Tibial artery (tissue), 4 donors: ENCODE measurements around the gene TTLL5.

Experiments
- DNase-seq, 2 donors: peaks; one replicate each; pipeline ENCODE4 v3.0.0-alpha.2; 2019
- H3K27ac ChIP-seq, 2 donors: fragments of 200-600 bp; sonication (generic) in 1 of 2; 1 replicate in 1 of 2; 2 replicates in 1 of 2; pipeline ENCODE4 v1.5.1; 2018 to 2019; ENCODE audit warnings: mild to moderate bottlenecking in 1 of 2
- H3K27me3 ChIP-seq, 2 donors: fragments of 200-600 bp; sonication (generic) in 1 of 2; one replicate each; pipeline versions ENCODE4 v1.5.1 to v1.6.0; 2016 to 2019
- H3K36me3 ChIP-seq, 3 donors: fragments of 200-600 bp; sonication (generic) in 2 of 3; one replicate each; pipeline ENCODE4 v1.5.1; 2016 to 2019; ENCODE audit warnings: mild to moderate bottlenecking in 2 of 3
- H3K4me1 ChIP-seq, 4 donors: fragments of 200-600 bp; sonication (generic) in 2 of 4; 1 replicate in 3 of 4; 2 replicates in 1 of 4; pipeline ENCODE4 v1.5.1; 2016 to 2019
- H3K4me3 ChIP-seq, 2 donors: fragments of 200-600 bp; sonication (generic) in 1 of 2; 1 replicate in 1 of 2; 2 replicates in 1 of 2; pipeline ENCODE4 v1.5.1; 2018 to 2019; ENCODE audit warnings: mild to moderate bottlenecking in 2 of 2
- H3K9me3 ChIP-seq, 3 donors: fragments of 200-600 bp; sonication (generic) in 1 of 3; one replicate each; pipeline ENCODE4 v1.5.1; 2016 to 2019
- CTCF ChIP-seq, 2 experiments: fragments of 200-600 bp in 1 of 2; fragments of 450-650 bp in 1 of 2; IDR thresholded peaks; one replicate each; pipeline ENCODE4 v1.5.1; 2017 to 2019; ENCODE audit warnings: antibody characterized with exemption in 2 of 2, mild to moderate bottlenecking in 1 of 2, moderate library complexity in 1 of 2
- intact Hi-C: fragments of 100-400 bp; cut with DNase I; formaldehyde crosslinking; loops from one replicate; pipeline ENCODE4 v1.15.0; 2023; ENCODE audit warnings: low total_unique reads

TTLL5 gene

GRCh38 chr14:75823334-75823733 lies 162.3 kb downstream of the TTLL5 start:
- TF ChIP-seq CTCF (IDR thresholded peaks at IDR 0.05) = no peak
- DNase-seq = no peak
- Histone ChIP-seq H3K4me1 (peaks cover 0 to 47% (median 16%) of the 10 kb centered on the region in 4 donors), H3K27ac (peak overlapping the region; percentile 46 to 76), H3K9me3 (no peaks in the 10 kb centered on the region), H3K4me3 (no peak overlapping the region), H3K27me3 (no peaks in the 10 kb centered on the region), H3K36me3 (peaks cover 0 to 21% (median 0%) of the 10 kb centered on the region in 3 donors)
- intact Hi-C loops = no loop called here

- H3K27ac ChIP-seq = peak overlapping the region; percentile 46 to 76
- no peak overlapping the region for H3K4me3 ChIP-seq
Measured at GRCh38 chr14:75824318-75824717, 163.3 kb downstream of the TTLL5 start.

GRCh38 chr14:75825147-75825592 lies 164.1 kb downstream of the TTLL5 start:
- peak overlapping the region; percentile 61 to 76 for H3K27ac ChIP-seq
- DNase-seq = no peak
- H3K4me1 ChIP-seq = peaks cover 0 to 47% (median 16%) of the 10 kb centered on the region in 4 donors

More at GRCh38 chr14:75824318-75824717, 163.3 kb downstream of the TTLL5 start:
- peaks cover 0 to 47% (median 16%) of the 10 kb centered on the region in 4 donors for H3K4me1 ChIP-seq
- no peak for TF ChIP-seq CTCF (IDR thresholded peaks at IDR 0.05)
- no peaks in the 10 kb centered on the region for H3K27me3 ChIP-seq
- H3K36me3 ChIP-seq = peaks cover 0 to 21% (median 0%) of the 10 kb centered on the region in 3 donors
- no peaks in the 10 kb centered on the region for H3K9me3 ChIP-seq
- DNase-seq = no peak
- intact Hi-C loops = no loop called here

GRCh38 chr14:75826599-75826998 lies 165.6 kb downstream of the TTLL5 start:
- H3K27ac ChIP-seq = peak overlapping the region; percentile 61 to 76
- intact Hi-C loops = no loop called here
- peaks cover 0 to 47% (median 16%) of the 10 kb centered on the region in 4 donors for H3K4me1 ChIP-seq
- no peaks in the 10 kb centered on the region for H3K27me3 ChIP-seq
- no peak for TF ChIP-seq CTCF (IDR thresholded peaks at IDR 0.05)
- H3K9me3 ChIP-seq = no peaks in the 10 kb centered on the region
- H3K36me3 ChIP-seq = peaks cover 0 to 1% (median 0%) of the 10 kb centered on the region in 3 donors
- no peak for DNase-seq
- H3K4me3 ChIP-seq = no peak overlapping the region

More at GRCh38 chr14:75825147-75825592, 164.1 kb downstream of the TTLL5 start:
- no peak for TF ChIP-seq CTCF (IDR thresholded peaks at IDR 0.05)
- H3K27me3 ChIP-seq = no peaks in the 10 kb centered on the region
- peaks cover 0 to 16% (median 0%) of the 10 kb centered on the region in 3 donors for H3K36me3 ChIP-seq
- no peaks in the 10 kb centered on the region for H3K9me3 ChIP-seq
- H3K4me3 ChIP-seq = no peak overlapping the region
- intact Hi-C loops = no loop called here

- H3K4me3 ChIP-seq = no peak overlapping the region
- TF ChIP-seq CTCF (IDR thresholded peaks at IDR 0.05) = no peak
- H3K27ac ChIP-seq = no peak overlapping the region
- no peaks in the 10 kb centered on the region for H3K9me3 ChIP-seq
- H3K36me3 ChIP-seq = no peaks in the 10 kb centered on the region
- intact Hi-C loops = no loop called here
- DNase-seq = no peak
- H3K4me1 ChIP-seq = peaks cover 0 to 44% (median 16%) of the 10 kb centered on the region in 4 donors
- no peaks in the 10 kb centered on the region for H3K27me3 ChIP-seq
Measured at GRCh38 chr14:75827331-75827730, 166.3 kb downstream of the TTLL5 start.

GRCh38 chr14:75829316-75829715 lies 168.3 kb downstream of the TTLL5 start:
- no peaks in the 10 kb centered on the region for H3K9me3 ChIP-seq
- no peaks in the 10 kb centered on the region for H3K27me3 ChIP-seq
- no peak overlapping the region for H3K27ac ChIP-seq
- no peaks in the 10 kb centered on the region for H3K36me3 ChIP-seq
- H3K4me3 ChIP-seq = no peak overlapping the region
- no peak for DNase-seq
- no peak for TF ChIP-seq CTCF (IDR thresholded peaks at IDR 0.05)
- intact Hi-C loops = no loop called here
- peaks cover 0 to 31% (median 4%) of the 10 kb centered on the region in 4 donors for H3K4me1 ChIP-seq
